H1 (cell line): Measurements from ENCODE around the gene ARL3. TPM values are rescaled to one million over a fixed set of nuclear protein-coding genes. Genes with fewer than 3 reads are reported as not detected.

Source experiments
- CTCF ChIA-PET: fragments of 300-600 bp; sonication (Branson Sonifier 250); formaldehyde crosslinking; loops from one replicate; lab custom pipeline; 2021; ENCODE audit not compliant: partially characterized antibody; lab: Charles Lee
- POLR2A ChIA-PET: fragments of 300-600 bp; sonication (Branson Sonifier 250); formaldehyde crosslinking; loops from one replicate; lab custom pipeline; 2021; ENCODE audit warnings: inconsistent platforms; ENCODE audit not compliant: partially characterized antibody; lab: Charles Lee
- DNase-seq, 2 experiments: peaks; one replicate each; pipeline versions ENCODE4 v3.0.0 to v3.0.0-alpha.2; 2010 to 2022; ENCODE audit warnings: low spot score in 2 of 2, low read depth in 1 of 2, mixed read lengths in 1 of 2
- FAIRE-seq: peaks from 2 replicates; lab custom pipeline; 2011; peaks lifted over from hg19 to GRCh38; lab: Jason Lieb, UNC
- H2AFZ ChIP-seq: 2 replicates; pipeline ENCODE4 v1.8.1; 2012; ENCODE audit warnings: low read length, inconsistent platforms
- H2AK5ac ChIP-seq: 2 replicates; pipeline ENCODE4 v1.6.1; 2013; ENCODE audit warnings: low read depth, low read length
- H2BK120ac ChIP-seq: replicated peaks from 2 replicates; pipeline ENCODE3; 2013; ENCODE audit warnings: low read depth, low read length, inconsistent platforms
- H2BK12ac ChIP-seq: 2 replicates; pipeline ENCODE4 v1.6.1; 2013; ENCODE audit warnings: low read depth, low read length
- H2BK15ac ChIP-seq: 2 replicates; pipeline ENCODE4 v1.6.1; 2013; ENCODE audit warnings: low read length
- H2BK20ac ChIP-seq: 2 replicates; pipeline ENCODE4 v1.6.1; 2013; ENCODE audit warnings: low read length
- H2BK5ac ChIP-seq: 2 replicates; pipeline ENCODE4 v1.6.1; 2013; ENCODE audit warnings: low read depth, low read length
- H3K14ac ChIP-seq: 2 replicates; pipeline ENCODE4 v1.6.1; 2013; ENCODE audit warnings: inconsistent platforms; ENCODE audit not compliant: insufficient read length
- H3K18ac ChIP-seq: 2 replicates; pipeline ENCODE4 v1.6.1; 2013; ENCODE audit warnings: low read length; ENCODE audit errors: extremely low read depth
- H3K23ac ChIP-seq: 2 replicates; pipeline ENCODE4 v1.6.1; 2013; ENCODE audit warnings: inconsistent platforms; ENCODE audit not compliant: insufficient read length
- H3K23me2 ChIP-seq: 2 replicates; pipeline ENCODE4 v1.6.1; 2013; ENCODE audit warnings: low read depth, low read length
- H3K27ac ChIP-seq: 2 replicates; pipeline ENCODE4 v1.6.1; 2011; ENCODE audit warnings: low read depth, low read length, inconsistent platforms
- H3K27me3 ChIP-seq, 4 experiments: replicated peaks in 1 of 4; 1 replicate in 1 of 4; 2 replicates in 3 of 4; pipeline versions ENCODE4 v1.6.1 to v1.8.1; 2011 to 2013; ENCODE audit warnings: low read length in 3 of 4, mild to moderate bottlenecking in 3 of 4, inconsistent platforms in 2 of 4, mixed read lengths in 2 of 4, moderate library complexity in 1 of 4; ENCODE audit not compliant: control insufficient read depth in 3 of 4, insufficient read depth in 3 of 4; ENCODE audit errors: extremely low read depth in 1 of 4
- H3K36me3 ChIP-seq, 4 experiments: 2 replicates each; pipeline versions ENCODE4 v1.6.1 to v1.8.1; 2011 to 2013; ENCODE audit warnings: mild to moderate bottlenecking in 4 of 4, low read length in 3 of 4, moderate library complexity in 2 of 4, control low read depth in 1 of 4, inconsistent platforms in 1 of 4; ENCODE audit not compliant: insufficient read depth in 4 of 4, control insufficient read depth in 2 of 4
- H3K4ac ChIP-seq: replicated peaks from 2 replicates; pipeline ENCODE3; 2013; ENCODE audit warnings: low read length, low read depth, mixed read lengths, inconsistent platforms; ENCODE audit not compliant: insufficient read length
- H3K4me1 ChIP-seq, 4 experiments: replicated peaks in 1 of 4; 1 replicate in 1 of 4; 2 replicates in 3 of 4; pipeline versions ENCODE4 v1.6.1 to v1.8.1; 2011 to 2013; ENCODE audit warnings: low read length in 3 of 4, inconsistent platforms in 2 of 4, mixed read lengths in 1 of 4; ENCODE audit not compliant: insufficient read depth in 4 of 4, control insufficient read depth in 3 of 4
- H3K4me2 ChIP-seq, 2 experiments: 2 replicates each; pipeline versions ENCODE4 v1.6.1 to v1.8.1; 2011 to 2013; ENCODE audit warnings: low read depth in 2 of 2, low read length in 2 of 2, control low read depth in 1 of 2, inconsistent platforms in 1 of 2, mild to moderate bottlenecking in 1 of 2; ENCODE audit not compliant: insufficient read depth in 1 of 2
- H3K4me3 ChIP-seq, 4 experiments: fragments of 200-600, 300-600 bp in 1 of 4; sonication (generic), shearing (Covaris generic), sonication (Bioruptor Twin) in 1 of 4; 2 replicates each; pipeline versions ENCODE4 v1.5.1 to v1.8.1; 2011 to 2016; ENCODE audit warnings: low read length in 4 of 4, low read depth in 3 of 4, control low read depth in 2 of 4, inconsistent platforms in 2 of 4, mild to moderate bottlenecking in 2 of 4, mixed read lengths in 1 of 4, moderate library complexity in 1 of 4; ENCODE audit not compliant: insufficient read depth in 2 of 4; ENCODE audit errors: extremely low read depth in 1 of 4
- H3K56ac ChIP-seq: replicated peaks from 2 replicates; pipeline ENCODE3; 2013; ENCODE audit warnings: low read depth, mild to moderate bottlenecking, mixed read lengths, low read length, inconsistent platforms; ENCODE audit not compliant: insufficient read length
- H3K79me1 ChIP-seq: 2 replicates; pipeline ENCODE4 v1.6.1; 2013; ENCODE audit warnings: low read depth, low read length, control low read depth
- H3K79me2 ChIP-seq, 2 experiments: 2 replicates each; pipeline versions ENCODE4 v1.6.1 to v1.8.1; 2012 to 2013; ENCODE audit warnings: low read length in 2 of 2, mild to moderate bottlenecking in 2 of 2, inconsistent platforms in 1 of 2; ENCODE audit not compliant: insufficient read depth in 2 of 2, control insufficient read depth in 1 of 2
- H3K9ac ChIP-seq, 4 experiments: replicated peaks in 1 of 4; 1 replicate in 1 of 4; 2 replicates in 3 of 4; pipeline versions ENCODE4 v1.6.1 to v1.8.1; 2011 to 2013; ENCODE audit warnings: low read depth in 3 of 4, low read length in 3 of 4, control low read depth in 2 of 4, mild to moderate bottlenecking in 2 of 4, moderate library complexity in 2 of 4, inconsistent platforms in 1 of 4; ENCODE audit errors: extremely low read depth in 1 of 4
- H3K9me3 ChIP-seq, 2 experiments: 2 replicates each; pipeline versions ENCODE4 v1.6.1 to v1.8.1; 2012 to 2013; ENCODE audit warnings: mild to moderate bottlenecking in 2 of 2, moderate library complexity in 2 of 2, control low read depth in 1 of 2, inconsistent platforms in 1 of 2, low read depth in 1 of 2, low read length in 1 of 2, mixed read lengths in 1 of 2; ENCODE audit not compliant: insufficient read depth in 2 of 2
- H4K20me1 ChIP-seq, 2 experiments: replicated peaks in 1 of 2; 2 replicates each; pipeline versions ENCODE3 to v1.8.1; 2011 to 2013; ENCODE audit warnings: inconsistent platforms in 2 of 2, low read length in 2 of 2, mild to moderate bottlenecking in 1 of 2; ENCODE audit not compliant: insufficient read depth in 2 of 2, control insufficient read depth in 1 of 2
- H4K5ac ChIP-seq: 2 replicates; pipeline ENCODE4 v1.6.1; 2013; ENCODE audit warnings: low read length, low read depth, mixed read lengths, inconsistent platforms; ENCODE audit not compliant: insufficient read length
- H4K8ac ChIP-seq: 2 replicates; pipeline ENCODE4 v1.8.0; 2013; ENCODE audit warnings: mild to moderate bottlenecking, moderate library complexity, low read length, inconsistent platforms; ENCODE audit not compliant: insufficient read depth; ENCODE audit errors: extremely low read depth
- H4K91ac ChIP-seq: replicated peaks from 2 replicates; pipeline ENCODE3; 2013; ENCODE audit warnings: low read length, mixed read lengths, inconsistent platforms; ENCODE audit not compliant: insufficient read length
- CBX5 ChIP-seq: fragments of 300-800, 300-1000 bp; sonication (generic); IDR thresholded peaks from 2 replicates; pipeline ENCODE4 v1.7.1; 2016; ENCODE audit warnings: antibody characterized with exemption, low read length, low read depth
- CHD1 ChIP-seq: IDR thresholded peaks from 2 replicates; pipeline ENCODE4 v1.6.1; 2012; ENCODE audit warnings: low read depth, low read length, improper control_type of control experiment
- CREB1 ChIP-seq: IDR thresholded peaks from 2 replicates; pipeline ENCODE4 v1.6.1; 2012; ENCODE audit warnings: inconsistent platforms
- HDAC6 ChIP-seq: IDR thresholded peaks from one replicate; pipeline ENCODE4 v1.7.1; 2012; ENCODE audit warnings: low read depth, mild to moderate bottlenecking, inconsistent platforms, low read length, moderate library complexity
- JUND ChIP-seq: IDR thresholded peaks from 2 replicates; pipeline ENCODE4 v1.6.1; 2011; ENCODE audit warnings: mild to moderate bottlenecking, improper control_type of control experiment, low read length
- KDM1A ChIP-seq: fragments of 200-600, 300-600 bp; sonication (generic); IDR thresholded peaks from 2 replicates; pipeline ENCODE4 v1.7.1; 2016; ENCODE audit warnings: mild to moderate bottlenecking, low read length, borderline replicate concordance
- KDM4A ChIP-seq: IDR thresholded peaks from one replicate; pipeline ENCODE4 v1.7.1; 2012; ENCODE audit warnings: low read depth, mild to moderate bottlenecking, moderate library complexity, low read length, inconsistent platforms; ENCODE audit not compliant: severe bottlenecking
- MAFK ChIP-seq: IDR thresholded peaks from 2 replicates; pipeline ENCODE4 v1.6.1; 2012; ENCODE audit warnings: low read depth, mild to moderate bottlenecking, improper control_type of control experiment, low read length
- RNF2 ChIP-seq: fragments of 200-900, 300-1000 bp; sonication (generic); IDR thresholded peaks from 2 replicates; pipeline ENCODE4 v1.7.1; 2016; ENCODE audit warnings: borderline replicate concordance, low read depth, mild to moderate bottlenecking, antibody characterized with exemption, low read length; ENCODE audit not compliant: poor library complexity, severe bottlenecking; ENCODE audit errors: missing control alignments
- SIN3A ChIP-seq, 2 experiments: IDR thresholded peaks in 1 of 2; conservative IDR thresholded peaks in 1 of 2; 2 replicates each; pipeline ENCODE4 v1.6.1; 2011 to 2012; ENCODE audit warnings: low read length in 2 of 2, improper control_type of control experiment in 1 of 2, low read depth in 1 of 2, mild to moderate bottlenecking in 1 of 2
- SIRT6 ChIP-seq: IDR thresholded peaks from one replicate; pipeline ENCODE4 v1.7.1; 2012; ENCODE audit warnings: low read length, inconsistent platforms
- SIX5 ChIP-seq: IDR thresholded peaks from 2 replicates; pipeline ENCODE4 v1.6.1; 2011; ENCODE audit warnings: mild to moderate bottlenecking, low read depth, low read length
- YY1 ChIP-seq: IDR thresholded peaks from 2 replicates; pipeline ENCODE4 v1.6.1; 2011; ENCODE audit warnings: low read depth, mild to moderate bottlenecking, low read length
- WGBS, 2 experiments: shearing (Covaris generic) in 1 of 2; methylation state at CpG; one replicate each; pipeline versions ENCODE4 v1.1.6 to v1.1.7; 2013 to 2015; ENCODE audit warnings: low lambda C conversion rate in 2 of 2, mixed read lengths in 2 of 2, inconsistent platforms in 1 of 2, low coverage in 1 of 2, missing lambda C conversion rate in 1 of 2; ENCODE audit not compliant: insufficient replicate concordance in 2 of 2, insufficient coverage in 1 of 2, insufficient read length in 1 of 2; ENCODE audit errors: extremely low coverage in 1 of 2, missing lambda C conversion rate in 1 of 2; 5-methylcytosine and 5-hydroxymethylcytosine counted together
- polyA plus RNA-seq, 7 experiments: library from polyadenylated mRNA; depleted of rRNA in 3 of 7; stranded (reverse) in 5 of 7; unstranded in 2 of 7; fragments of >200 nt in 5 of 7; fragments of 200-250 nt in 2 of 7; gene quantifications; 1 replicate in 5 of 7; 2 replicates in 1 of 7; 4 replicates in 1 of 7; pipeline versions ENCODE4 v1.2.1 to v1.2.3, GENCODE V29; 2011 to 2013; ENCODE audit warnings: missing spikeins in 2 of 7, mixed read lengths in 2 of 7
- total RNA-seq: library from RNA; stranded (reverse); fragmentation: NEBNext Ultra II Directional; extraction: Animal tissue kit (Norgen Biotek cat#: 25700); gene quantifications from 2 replicates; pipeline ENCODE4 v1.2.1, GENCODE V29; 2021

Gene ARL3
- total and polyA plus RNA-seq, 2 of the 8 experiments (the other 6 are each of a cell fraction or from before 2014, with no cell fraction given) = 8.8 to 16.2 TPM

DNA sequence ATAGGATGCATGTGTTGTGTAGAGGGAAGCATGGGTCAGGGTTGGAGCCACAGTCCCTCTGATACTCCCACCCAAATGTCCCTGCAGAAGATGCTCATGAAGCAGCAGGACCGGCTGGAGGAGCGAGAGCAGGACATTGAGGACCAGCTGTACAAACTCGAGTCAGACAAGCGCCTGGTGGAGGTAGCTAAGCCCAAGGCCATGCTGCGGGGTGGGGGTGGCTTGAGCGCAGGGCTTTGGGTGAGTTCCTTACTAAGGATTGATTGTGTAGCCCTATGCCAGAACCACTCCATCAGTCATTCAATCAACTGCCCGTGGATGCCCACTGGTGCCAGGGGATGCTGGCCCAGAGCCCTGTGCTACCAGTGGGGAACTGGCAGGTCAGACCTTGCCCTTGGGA lies 59.6 kb downstream of the ARL3 start:
- H3K4ac ChIP-seq = no peak overlapping the region
- TF ChIP-seq HDAC6 (no peak), YY1 (no peak), CBX5 (no peak), SIN3A (conservative IDR thresholded peaks at IDR 0.05 in 1 of 2, IDR thresholded peaks at IDR 0.05 in 1 of 2; ENCODE audit: low read depth in 1 of 2, low read length in 2 of 2) (no peak), KDM1A (no peak), RNF2 (no peak), JUND (no peak), KDM4A (no peak), CHD1 (no peak), CREB1 (no peak), SIX5 (no peak), SIRT6 (no peak), MAFK (no peak)
- H2AK5ac ChIP-seq = no peak overlapping the region
- peaks cover 0 to 27% (median 19%) of the 10 kb centered on the region in 4 experiments; a peak in 6 of 7 replicates for H3K4me1 ChIP-seq
- H2BK5ac ChIP-seq = no peak overlapping the region
- no peak overlapping the region for H4K91ac ChIP-seq
- no peaks in the 10 kb centered on the region for H3K27me3 ChIP-seq
- no peak overlapping the region for H3K23ac ChIP-seq
- H4K5ac ChIP-seq = no peak overlapping the region
- H3K4me3 ChIP-seq = no peak overlapping the region
- H2BK20ac ChIP-seq = no peak overlapping the region
- CTCF ChIA-PET = interaction anchor here (0.5 to 13.0 kb wide), 7 partner anchors 10 to 535 kb away, joined by 3 to 145 read pairs (median 5); no protein-coding TSS in a partner anchor
- peaks cover 7 to 22% (median 11%) of the 10 kb centered on the region in 4 experiments; a peak in 5 of 8 replicates for H3K36me3 ChIP-seq
- no peak overlapping the region for H2BK12ac ChIP-seq
- H2BK15ac ChIP-seq = no peak overlapping the region
- no peak overlapping the region for H3K27ac ChIP-seq
- no peak overlapping the region for H3K4me2 ChIP-seq
- H4K8ac ChIP-seq = no peak overlapping the region
- POLR2A ChIA-PET = interaction anchor here (1.2 to 1.3 kb wide), 2 partner anchors 10 to 53 kb away, joined by 4 to 5 read pairs; partner anchors contain the start of gene TRIM8
- peaks cover 0 to 40% of the 10 kb centered on the region in 2 experiments; a peak in 2 of 4 replicates for H3K79me2 ChIP-seq
- no peak overlapping the region for H3K56ac ChIP-seq
- H3K9me3 ChIP-seq = no peaks in the 10 kb centered on the region
- H3K23me2 ChIP-seq = no peaks in the 10 kb centered on the region
- 90% methylated on average over 7 of the region's 7 CpGs; no CpG with 5 or more reads in 1 of the 2 experiments for WGBS, 2 experiments
- no peak overlapping the region for H2AFZ ChIP-seq
- no peak for DNase-seq
- no peak overlapping the region for H3K18ac ChIP-seq
- FAIRE-seq = no peak
- peaks cover 3 to 9% of the 10 kb centered on the region in 2 experiments for H4K20me1 ChIP-seq
- H3K79me1 ChIP-seq = peaks cover 10% of the 10 kb centered on the region
- no peak overlapping the region for H2BK120ac ChIP-seq
- no peak overlapping the region for H3K14ac ChIP-seq
- no peak overlapping the region for H3K9ac ChIP-seq
